A549 (cell line): ENCODE data around the gene TMEM190.

Source experiments
- EP300 ChIP-seq, 2 experiments: fragments of >200 bp; sonication (Bioruptor Twin); formaldehyde crosslinking; IDR thresholded peaks; 2 replicates in 1 of 2; 3 replicates in 1 of 2; pipeline ENCODE4 v1.6.1; 2016 to 2017
- NR3C1 ChIP-seq: fragments of >200 bp; sonication (Bioruptor Twin); formaldehyde crosslinking; IDR thresholded peaks from 3 replicates; pipeline ENCODE4 v1.6.1; 2017
- RFX5 ChIP-seq: fragments of 450-650 bp; IDR thresholded peaks from 2 replicates; pipeline ENCODE4 v1.7.1; 2014; ENCODE audit warnings: antibody characterized with exemption, mild to moderate bottlenecking, moderate library complexity
- TF ChIP-seq, protein P1 (sequence below): fragments of >200 bp; sonication (Bioruptor Twin); formaldehyde crosslinking; IDR thresholded peaks from 3 replicates; pipeline ENCODE4 v1.5.1; 2016
- TF ChIP-seq, protein P2 (sequence below): IDR thresholded peaks from 2 replicates; pipeline ENCODE4 v1.6.1; 2012

DNA sequence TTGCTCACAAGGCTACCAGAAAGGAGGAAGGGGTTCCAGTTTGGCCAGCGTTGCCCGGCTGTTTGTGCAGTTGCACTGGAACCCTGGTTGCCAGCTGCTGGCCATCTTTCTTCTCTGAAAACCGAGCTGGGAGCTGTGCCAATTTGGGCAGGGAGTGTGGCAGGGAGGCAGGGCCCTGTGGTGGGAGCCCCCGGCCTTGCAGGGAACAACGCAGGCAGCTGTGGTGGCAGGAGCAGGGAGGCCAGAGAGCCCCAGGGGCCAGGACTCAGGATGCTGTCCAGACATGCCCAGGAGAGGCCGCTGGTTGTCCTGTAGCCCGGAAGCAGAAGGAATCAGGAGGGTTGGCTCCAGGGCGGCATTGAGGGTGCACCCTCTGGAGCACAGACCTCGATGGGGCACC, 32.2 kb upstream of the TMEM190 start:
- TF ChIP-seq RFX5 (no peak), NR3C1 (no peak), EP300 (IDR thresholded peaks at IDR 0.05) (no peak)
- TF ChIP-seq, protein P1, sequence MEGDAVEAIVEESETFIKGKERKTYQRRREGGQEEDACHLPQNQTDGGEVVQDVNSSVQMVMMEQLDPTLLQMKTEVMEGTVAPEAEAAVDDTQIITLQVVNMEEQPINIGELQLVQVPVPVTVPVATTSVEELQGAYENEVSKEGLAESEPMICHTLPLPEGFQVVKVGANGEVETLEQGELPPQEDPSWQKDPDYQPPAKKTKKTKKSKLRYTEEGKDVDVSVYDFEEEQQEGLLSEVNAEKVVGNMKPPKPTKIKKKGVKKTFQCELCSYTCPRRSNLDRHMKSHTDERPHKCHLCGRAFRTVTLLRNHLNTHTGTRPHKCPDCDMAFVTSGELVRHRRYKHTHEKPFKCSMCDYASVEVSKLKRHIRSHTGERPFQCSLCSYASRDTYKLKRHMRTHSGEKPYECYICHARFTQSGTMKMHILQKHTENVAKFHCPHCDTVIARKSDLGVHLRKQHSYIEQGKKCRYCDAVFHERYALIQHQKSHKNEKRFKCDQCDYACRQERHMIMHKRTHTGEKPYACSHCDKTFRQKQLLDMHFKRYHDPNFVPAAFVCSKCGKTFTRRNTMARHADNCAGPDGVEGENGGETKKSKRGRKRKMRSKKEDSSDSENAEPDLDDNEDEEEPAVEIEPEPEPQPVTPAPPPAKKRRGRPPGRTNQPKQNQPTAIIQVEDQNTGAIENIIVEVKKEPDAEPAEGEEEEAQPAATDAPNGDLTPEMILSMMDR: no peak
- TF ChIP-seq, protein P2, sequence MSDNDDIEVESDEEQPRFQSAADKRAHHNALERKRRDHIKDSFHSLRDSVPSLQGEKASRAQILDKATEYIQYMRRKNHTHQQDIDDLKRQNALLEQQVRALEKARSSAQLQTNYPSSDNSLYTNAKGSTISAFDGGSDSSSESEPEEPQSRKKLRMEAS: no peak
